OCI-LY3 (cell line): ENCODE data around the gene QRSL1.

ENCODE experiments used
- H2AFZ ChIP-seq: fragments of 200-600, 300-600 bp; shearing (Covaris generic); 2 replicates; pipeline ENCODE4 v1.6.0; 2014; ENCODE audit warnings: antibody characterized with exemption, low read depth, low read length
- H3K27ac ChIP-seq: fragments of 200-600, 300-600 bp; sonication (generic); 2 replicates; pipeline ENCODE4 v1.5.1; 2014; ENCODE audit warnings: mild to moderate bottlenecking, low read length, moderate library complexity, mixed read lengths
- H3K27me3 ChIP-seq: fragments of 200-600, 300-600 bp; sonication (generic); 2 replicates; pipeline ENCODE4 v1.6.1; 2014; ENCODE audit warnings: low read depth, low read length, mixed read lengths
- H3K36me3 ChIP-seq: fragments of 200-600, 300-600 bp; sonication (generic); replicated peaks from 2 replicates; pipeline ENCODE3; 2014; ENCODE audit warnings: low read depth, low read length, mixed read lengths
- H3K4me1 ChIP-seq: fragments of 300-600, 200-600 bp; sonication (generic); 2 replicates; pipeline ENCODE4 v1.6.1; 2014; ENCODE audit warnings: low read length, mixed read lengths
- H3K4me2 ChIP-seq: fragments of 200-600, 300-600 bp; sonication (generic); 2 replicates; pipeline ENCODE4 v1.6.1; 2014; ENCODE audit warnings: low read length, mixed read lengths
- H3K4me3 ChIP-seq: fragments of 300-600, 200-600 bp; sonication (generic); 2 replicates; pipeline ENCODE4 v1.5.1; 2014; ENCODE audit warnings: antibody characterized with exemption, mild to moderate bottlenecking, low read length, moderate library complexity
- H3K79me2 ChIP-seq: fragments of 300-600, 200-600 bp; shearing (Covaris generic); 2 replicates; pipeline ENCODE4 v1.6.1; 2014; ENCODE audit warnings: mild to moderate bottlenecking, low read length, mixed read lengths
- H3K9ac ChIP-seq: fragments of 300-600, 200-600 bp; shearing (Covaris generic); 2 replicates; pipeline ENCODE4 v1.6.0; 2014; ENCODE audit warnings: mild to moderate bottlenecking, low read length, moderate library complexity
- H3K9me3 ChIP-seq: fragments of 200-600, 300-600 bp; shearing (Covaris generic); 2 replicates; pipeline ENCODE4 v1.6.1; 2014; ENCODE audit warnings: low read length, mixed read lengths; ENCODE audit not compliant: insufficient read depth
- H4K20me1 ChIP-seq: fragments of 200-600, 300-600 bp; sonication (generic); 2 replicates; pipeline ENCODE4 v1.6.1; 2016; ENCODE audit warnings: low read length, mixed read lengths; ENCODE audit not compliant: insufficient read depth
- EZH2phosphoT487 ChIP-seq: fragments of 200-600 bp; shearing (Covaris generic); IDR thresholded peaks from 2 replicates; pipeline ENCODE4 v1.6.1; 2018; ENCODE audit warnings: antibody characterized with exemption, mixed run types, low read depth
- TF ChIP-seq, protein P1 (sequence below): fragments of 200-600, 300-600 bp; sonication (generic); IDR thresholded peaks from 2 replicates; pipeline ENCODE4 v1.5.1; 2014; ENCODE audit warnings: antibody characterized with exemption, low read length, low read depth

The QRSL1 gene

DNA sequence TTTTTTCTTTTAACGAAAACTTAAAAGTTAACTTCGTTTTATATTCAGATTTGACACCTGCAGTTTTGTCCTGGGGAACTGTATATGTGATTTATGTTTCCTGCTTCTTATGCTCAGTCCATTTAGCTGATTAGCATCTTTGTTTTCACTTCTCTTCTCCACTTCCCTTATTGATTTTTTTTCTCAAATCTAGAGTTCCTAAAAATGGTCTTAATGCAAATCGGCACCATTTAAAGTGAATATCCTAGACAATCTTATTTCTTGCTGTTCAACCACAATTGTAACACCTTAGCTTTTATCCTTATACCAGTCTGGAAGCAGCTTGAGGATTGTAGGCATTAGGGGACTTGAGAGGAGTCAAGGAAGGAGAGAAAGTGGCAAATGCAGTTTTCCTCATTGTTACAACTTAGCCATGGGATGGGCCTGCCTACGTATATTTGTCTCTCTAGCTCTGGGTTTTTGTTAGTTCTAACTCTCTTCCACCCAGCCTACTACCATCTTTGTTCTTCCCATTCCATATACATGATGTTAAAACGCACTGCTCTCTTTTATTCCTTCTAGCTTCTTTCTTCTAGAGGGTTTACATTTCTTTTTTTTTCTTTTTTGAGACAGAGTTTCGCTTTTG lies 8.5 kb downstream of the QRSL1 start:
- Histone ChIP-seq H3K4me3 (peak overlapping the region; percentile 62), H3K4me1 (peaks cover 74% of the 10 kb centered on the region), H3K27ac (peak overlapping the region; percentile 99), H3K9me3 (no peaks in the 10 kb centered on the region), H3K4me2 (peak overlapping the region; percentile 86), H3K9ac (peak overlapping the region; percentile 87), H4K20me1 (no peaks in the 10 kb centered on the region), H3K79me2 (peaks cover 72% of the 10 kb centered on the region), H3K27me3 (no peaks in the 10 kb centered on the region), H2AFZ (no peak overlapping the region), H3K36me3 (peaks cover 47% of the 10 kb centered on the region)
- no peak for TF ChIP-seq EZH2phosphoT487
- TF ChIP-seq, protein P1, sequence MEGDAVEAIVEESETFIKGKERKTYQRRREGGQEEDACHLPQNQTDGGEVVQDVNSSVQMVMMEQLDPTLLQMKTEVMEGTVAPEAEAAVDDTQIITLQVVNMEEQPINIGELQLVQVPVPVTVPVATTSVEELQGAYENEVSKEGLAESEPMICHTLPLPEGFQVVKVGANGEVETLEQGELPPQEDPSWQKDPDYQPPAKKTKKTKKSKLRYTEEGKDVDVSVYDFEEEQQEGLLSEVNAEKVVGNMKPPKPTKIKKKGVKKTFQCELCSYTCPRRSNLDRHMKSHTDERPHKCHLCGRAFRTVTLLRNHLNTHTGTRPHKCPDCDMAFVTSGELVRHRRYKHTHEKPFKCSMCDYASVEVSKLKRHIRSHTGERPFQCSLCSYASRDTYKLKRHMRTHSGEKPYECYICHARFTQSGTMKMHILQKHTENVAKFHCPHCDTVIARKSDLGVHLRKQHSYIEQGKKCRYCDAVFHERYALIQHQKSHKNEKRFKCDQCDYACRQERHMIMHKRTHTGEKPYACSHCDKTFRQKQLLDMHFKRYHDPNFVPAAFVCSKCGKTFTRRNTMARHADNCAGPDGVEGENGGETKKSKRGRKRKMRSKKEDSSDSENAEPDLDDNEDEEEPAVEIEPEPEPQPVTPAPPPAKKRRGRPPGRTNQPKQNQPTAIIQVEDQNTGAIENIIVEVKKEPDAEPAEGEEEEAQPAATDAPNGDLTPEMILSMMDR = no peak

DNA sequence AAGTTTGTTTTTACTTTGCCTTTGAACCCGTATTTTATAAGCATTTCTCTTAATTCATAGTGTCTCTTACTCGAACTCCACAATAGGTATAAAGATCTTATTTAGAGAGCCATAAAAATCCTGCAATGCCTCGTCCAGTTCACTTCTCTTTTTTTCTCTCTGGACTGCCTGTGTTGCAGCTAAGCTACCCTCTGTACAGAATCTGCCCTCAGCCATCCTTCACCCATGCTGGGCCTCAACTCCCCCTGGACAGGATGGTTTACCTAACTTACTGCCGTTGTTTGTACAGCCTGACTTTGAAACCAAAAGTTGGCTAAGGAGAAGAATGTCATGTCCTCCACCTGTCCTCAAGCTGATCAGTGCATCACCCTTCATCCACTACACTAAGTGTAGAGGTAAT lies 10.4 kb downstream of the QRSL1 start:
- H3K36me3 ChIP-seq = peaks cover 45% of the 10 kb centered on the region
- TF ChIP-seq EZH2phosphoT487 = no peak
- TF ChIP-seq, protein P1 = no peak
- peak overlapping the region; percentile 47 for H3K4me2 ChIP-seq
- peaks cover 56% of the 10 kb centered on the region for H3K4me1 ChIP-seq
- no peaks in the 10 kb centered on the region for H4K20me1 ChIP-seq
- peaks cover 52% of the 10 kb centered on the region for H3K79me2 ChIP-seq
- no peaks in the 10 kb centered on the region for H3K27me3 ChIP-seq
- H3K9me3 ChIP-seq = no peaks in the 10 kb centered on the region
- H3K9ac ChIP-seq = peak overlapping the region; percentile 52
- peak overlapping the region; percentile 69 for H3K27ac ChIP-seq
- no peak overlapping the region for H2AFZ ChIP-seq
- peak overlapping the region; percentile 8; the same call in 1 of the 2 replicates for H3K4me3 ChIP-seq

DNA sequence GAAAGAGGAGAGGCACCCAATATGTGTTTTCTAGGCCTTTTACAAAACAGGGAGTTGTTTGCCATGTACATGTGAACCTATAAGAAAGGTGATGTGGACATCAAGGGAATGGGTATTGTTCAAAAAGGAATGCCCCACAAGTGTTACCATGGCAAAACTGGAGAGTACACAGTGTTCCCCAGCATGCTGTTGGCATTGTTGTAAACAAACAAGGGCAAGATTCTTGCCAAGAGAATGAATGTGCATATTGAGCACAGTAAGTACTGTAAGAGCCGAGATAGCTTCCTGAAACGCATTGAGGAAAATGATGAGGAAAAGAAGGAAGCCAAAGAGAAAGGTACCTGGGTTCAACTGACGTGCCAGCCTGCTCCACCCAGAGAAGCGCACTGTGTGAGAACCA lies 13.1 kb downstream of the QRSL1 start:
- Histone ChIP-seq H3K9ac (no peak overlapping the region), H3K4me1 (peaks cover 41% of the 10 kb centered on the region), H3K4me2 (no peak overlapping the region), H3K79me2 (peaks cover 40% of the 10 kb centered on the region), H3K27ac (no peak overlapping the region), H4K20me1 (no peaks in the 10 kb centered on the region), H3K4me3 (no peak overlapping the region), H2AFZ (no peak overlapping the region), H3K36me3 (peaks cover 52% of the 10 kb centered on the region), H3K9me3 (no peaks in the 10 kb centered on the region), H3K27me3 (no peaks in the 10 kb centered on the region)
- TF ChIP-seq EZH2phosphoT487 = no peak
- TF ChIP-seq, protein P1 = no peak

DNA sequence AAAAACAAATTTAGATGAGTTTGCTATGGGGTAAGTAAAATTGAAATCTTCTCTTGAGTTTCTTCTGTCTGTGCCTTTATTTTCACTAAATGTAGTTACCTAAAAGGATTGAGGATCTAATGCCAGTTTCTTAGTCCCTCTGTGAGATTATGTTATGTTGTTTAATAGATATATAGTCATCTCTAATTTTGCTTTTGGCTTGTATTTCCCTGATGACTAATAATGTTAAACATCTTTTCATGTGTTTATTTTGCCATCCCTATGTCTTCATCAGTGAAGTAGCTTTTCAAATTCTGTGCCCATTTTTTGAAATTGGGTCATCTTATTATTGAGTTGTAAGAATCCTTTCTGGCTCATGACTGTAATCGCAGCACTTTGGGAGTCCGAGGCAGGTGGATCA lies 13.7 kb downstream of the QRSL1 start:
- Histone ChIP-seq H4K20me1 (no peaks in the 10 kb centered on the region), H3K9ac (no peak overlapping the region), H3K27me3 (no peaks in the 10 kb centered on the region), H3K9me3 (no peaks in the 10 kb centered on the region), H2AFZ (no peak overlapping the region), H3K4me3 (no peak overlapping the region), H3K36me3 (peaks cover 52% of the 10 kb centered on the region), H3K79me2 (peaks cover 37% of the 10 kb centered on the region), H3K27ac (no peak overlapping the region), H3K4me2 (no peak overlapping the region), H3K4me1 (peaks cover 41% of the 10 kb centered on the region)
- TF ChIP-seq EZH2phosphoT487 = no peak
